ENCODE measurements around the gene ZNF771. TPM values are rescaled to one million over a fixed set of nuclear protein-coding genes. Genes with fewer than 3 reads are reported as not detected.
A peak's percentile ranks its signal among the peaks of the same experiment; 100 is the strongest.

Gene ZNF771
- total and polyA plus RNA-seq, 9 of the 15 experiments (the other 6 are each of a cell fraction or from before 2014, with no cell fraction given) = 1.5 to 12.6 (median 4.4) TPM

DNA sequence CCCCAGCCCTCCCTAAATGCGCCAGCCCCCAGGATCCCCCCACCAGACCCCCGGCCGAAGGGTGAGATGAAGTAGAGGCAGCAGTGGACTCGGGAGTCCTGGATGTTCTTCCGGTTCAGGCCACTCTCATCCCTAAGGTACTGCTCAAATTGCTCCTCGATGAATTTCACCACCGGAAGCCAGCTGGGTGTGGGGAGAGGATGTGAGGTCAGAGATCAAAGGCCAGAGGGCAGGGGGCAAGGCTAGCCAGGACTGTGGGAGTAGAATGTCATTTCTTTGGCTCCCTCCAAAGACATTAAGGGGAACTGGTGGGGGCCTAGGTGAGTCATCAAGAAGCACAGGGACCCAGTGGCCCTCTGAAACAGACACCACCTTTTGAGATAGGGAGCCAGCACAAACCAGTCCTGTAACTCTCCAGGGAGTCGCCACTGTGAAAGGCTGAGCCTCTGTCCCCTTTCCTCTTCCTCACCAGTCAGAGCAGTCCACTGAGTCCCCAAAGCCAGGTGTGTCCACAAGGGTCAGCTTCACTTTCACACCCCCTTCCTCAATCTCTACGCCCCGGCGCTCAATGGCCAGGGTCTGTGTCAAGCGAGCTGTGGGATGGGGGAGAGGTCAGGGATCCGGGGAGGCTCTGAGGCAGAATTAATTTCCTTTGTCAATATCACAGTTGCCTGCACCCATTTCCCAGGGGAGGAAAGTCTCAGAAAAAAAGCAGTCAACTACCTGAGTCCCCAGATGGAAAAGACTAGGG lies 25.9 kb upstream of the ZNF771 start (continued):
- TF ChIP-seq, protein P1, sequence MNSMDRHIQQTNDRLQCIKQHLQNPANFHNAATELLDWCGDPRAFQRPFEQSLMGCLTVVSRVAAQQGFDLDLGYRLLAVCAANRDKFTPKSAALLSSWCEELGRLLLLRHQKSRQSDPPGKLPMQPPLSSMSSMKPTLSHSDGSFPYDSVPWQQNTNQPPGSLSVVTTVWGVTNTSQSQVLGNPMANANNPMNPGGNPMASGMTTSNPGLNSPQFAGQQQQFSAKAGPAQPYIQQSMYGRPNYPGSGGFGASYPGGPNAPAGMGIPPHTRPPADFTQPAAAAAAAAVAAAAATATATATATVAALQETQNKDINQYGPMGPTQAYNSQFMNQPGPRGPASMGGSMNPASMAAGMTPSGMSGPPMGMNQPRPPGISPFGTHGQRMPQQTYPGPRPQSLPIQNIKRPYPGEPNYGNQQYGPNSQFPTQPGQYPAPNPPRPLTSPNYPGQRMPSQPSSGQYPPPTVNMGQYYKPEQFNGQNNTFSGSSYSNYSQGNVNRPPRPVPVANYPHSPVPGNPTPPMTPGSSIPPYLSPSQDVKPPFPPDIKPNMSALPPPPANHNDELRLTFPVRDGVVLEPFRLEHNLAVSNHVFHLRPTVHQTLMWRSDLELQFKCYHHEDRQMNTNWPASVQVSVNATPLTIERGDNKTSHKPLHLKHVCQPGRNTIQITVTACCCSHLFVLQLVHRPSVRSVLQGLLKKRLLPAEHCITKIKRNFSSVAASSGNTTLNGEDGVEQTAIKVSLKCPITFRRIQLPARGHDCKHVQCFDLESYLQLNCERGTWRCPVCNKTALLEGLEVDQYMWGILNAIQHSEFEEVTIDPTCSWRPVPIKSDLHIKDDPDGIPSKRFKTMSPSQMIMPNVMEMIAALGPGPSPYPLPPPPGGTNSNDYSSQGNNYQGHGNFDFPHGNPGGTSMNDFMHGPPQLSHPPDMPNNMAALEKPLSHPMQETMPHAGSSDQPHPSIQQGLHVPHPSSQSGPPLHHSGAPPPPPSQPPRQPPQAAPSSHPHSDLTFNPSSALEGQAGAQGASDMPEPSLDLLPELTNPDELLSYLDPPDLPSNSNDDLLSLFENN (IDR thresholded peaks at IDR 0.05; ENCODE audit: low read depth in 2 of 2, low read length in 2 of 2) = 0 out of 4 replicates have a peak, but pooled peaks of 1 of the 2 experiments have one; percentile 18
- TF ChIP-seq WHSC1 (IDR thresholded peaks at IDR 0.05; ENCODE audit: low read length) = no peak
- peak in 1 of 2 experiments; percentile 74; a peak in 1 of 3 replicates for TF ChIP-seq CBX3 (IDR thresholded peaks at IDR 0.05; ENCODE audit: borderline replicate concordance in 1 of 2, low read length in 2 of 2)
- peak; percentile 52 for TF ChIP-seq POLR2B (IDR thresholded peaks at IDR 0.05; ENCODE audit: low read depth, partially characterized antibody)
- 0 out of 2 replicates have a peak, but pooled peaks have one; percentile 30 for TF ChIP-seq GATAD2B (IDR thresholded peaks at IDR 0.05; ENCODE audit: borderline replicate concordance)
- peak; percentile 13 for TF ChIP-seq HNRNPLL (IDR thresholded peaks at IDR 0.05; ENCODE audit: low read depth, low read length, poor library complexity, severe bottlenecking)
- peak; percentile 77 for TF ChIP-seq ETV1 (tag; conservative IDR thresholded peaks at IDR 0.05; ENCODE audit: low read depth)
- TF ChIP-seq NR2C2 (CRISPR knock-in tag; IDR thresholded peaks at IDR 0.05) = peak; percentile 96
- peak; percentile 98 for TF ChIP-seq NR2C2 (tag; IDR thresholded peaks at IDR 0.05)
- TF ChIP-seq MECOM (CRISPR knock-in tag; IDR thresholded peaks at IDR 0.05) = no peak
- TF ChIP-seq POLR2H (tag; IDR thresholded peaks at IDR 0.05; ENCODE audit: low read depth) = no peak
- TF ChIP-seq, protein P2, sequence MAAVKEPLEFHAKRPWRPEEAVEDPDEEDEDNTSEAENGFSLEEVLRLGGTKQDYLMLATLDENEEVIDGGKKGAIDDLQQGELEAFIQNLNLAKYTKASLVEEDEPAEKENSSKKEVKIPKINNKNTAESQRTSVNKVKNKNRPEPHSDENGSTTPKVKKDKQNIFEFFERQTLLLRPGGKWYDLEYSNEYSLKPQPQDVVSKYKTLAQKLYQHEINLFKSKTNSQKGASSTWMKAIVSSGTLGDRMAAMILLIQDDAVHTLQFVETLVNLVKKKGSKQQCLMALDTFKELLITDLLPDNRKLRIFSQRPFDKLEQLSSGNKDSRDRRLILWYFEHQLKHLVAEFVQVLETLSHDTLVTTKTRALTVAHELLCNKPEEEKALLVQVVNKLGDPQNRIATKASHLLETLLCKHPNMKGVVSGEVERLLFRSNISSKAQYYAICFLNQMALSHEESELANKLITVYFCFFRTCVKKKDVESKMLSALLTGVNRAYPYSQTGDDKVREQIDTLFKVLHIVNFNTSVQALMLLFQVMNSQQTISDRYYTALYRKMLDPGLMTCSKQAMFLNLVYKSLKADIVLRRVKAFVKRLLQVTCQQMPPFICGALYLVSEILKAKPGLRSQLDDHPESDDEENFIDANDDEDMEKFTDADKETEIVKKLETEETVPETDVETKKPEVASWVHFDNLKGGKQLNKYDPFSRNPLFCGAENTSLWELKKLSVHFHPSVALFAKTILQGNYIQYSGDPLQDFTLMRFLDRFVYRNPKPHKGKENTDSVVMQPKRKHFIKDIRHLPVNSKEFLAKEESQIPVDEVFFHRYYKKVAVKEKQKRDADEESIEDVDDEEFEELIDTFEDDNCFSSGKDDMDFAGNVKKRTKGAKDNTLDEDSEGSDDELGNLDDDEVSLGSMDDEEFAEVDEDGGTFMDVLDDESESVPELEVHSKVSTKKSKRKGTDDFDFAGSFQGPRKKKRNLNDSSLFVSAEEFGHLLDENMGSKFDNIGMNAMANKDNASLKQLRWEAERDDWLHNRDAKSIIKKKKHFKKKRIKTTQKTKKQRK (IDR thresholded peaks at IDR 0.05; ENCODE audit: borderline replicate concordance, low read depth, low read length) = no peak
- peak; percentile 86 for TF ChIP-seq JUN (IDR thresholded peaks at IDR 0.05; ENCODE audit: borderline replicate concordance, low read depth, low read length)
- no peak for TF ChIP-seq JUN (CRISPR knock-in tag; IDR thresholded peaks at IDR 0.05; ENCODE audit: borderline replicate concordance)
- TF ChIP-seq TAF9B (IDR thresholded peaks at IDR 0.05; ENCODE audit: partially characterized antibody) = peak; percentile 40
- peak; percentile 93 for TF ChIP-seq TFAP4 (CRISPR knock-in tag; IDR thresholded peaks at IDR 0.05; ENCODE audit: borderline replicate concordance)
- TF ChIP-seq ZNF589 (CRISPR knock-in tag; IDR thresholded peaks at IDR 0.05; ENCODE audit: low read depth) = 0 out of 2 replicates have a peak, but pooled peaks have one; percentile 68
- peak; percentile 67 for TF ChIP-seq SMARCA5 (IDR thresholded peaks at IDR 0.05)
- TF ChIP-seq SMARCE1 (IDR thresholded peaks at IDR 0.05) = peak; percentile 83

Measured in K562 (cell line).